HepG2 (cell line): ENCODE results near the gene ANKS1A. TPM values are rescaled to one million over a fixed set of nuclear protein-coding genes. Genes with fewer than 3 reads are reported as not detected.

Experiments used
- ATAC-seq: fragments of 200-7000 bp; cut with Tn5 transposase; 3 replicates; pipeline ENCODE4 v1.9.1; 2020; ENCODE audit warnings: mild to moderate bottlenecking, moderate library complexity
- BruUV-seq: library from RNA; stranded (reverse); fragments of 400-500 nt; replicated peaks from 2 replicates; lab custom pipeline; 2021; lab: Mats Ljungman, UMichigan
- CTCF ChIA-PET: fragments of 300-600 bp; formaldehyde crosslinking; extraction: SDS; loops from one replicate; lab custom pipeline; 2021; ENCODE audit warnings: low total read pairs, inconsistent platforms, low intra/inter-chr PET ratio; lab: Yijun Ruan, JAX
- POLR2A ChIA-PET: fragments of 350-600 bp; sonication (Branson Sonifier 250); formaldehyde crosslinking; loops from one replicate; lab custom pipeline; 2020; ENCODE audit warnings: antibody characterized with exemption, inconsistent platforms; lab: Yijun Ruan, JAX
- DNase-seq: peaks from one replicate; pipeline ENCODE4 v3.0.0-alpha.2; 2015; ENCODE audit warnings: low spot score
- FAIRE-seq: peaks from 3 replicates; lab custom pipeline; 2011; peaks lifted over from hg19 to GRCh38; lab: Jason Lieb, UNC
- H2AFZ ChIP-seq: one replicate; pipeline ENCODE4 v1.6.1; 2011; ENCODE audit warnings: low read length, inconsistent platforms
- H3K27ac ChIP-seq: fragments of 300-600 bp; 3 replicates; pipeline ENCODE4 v1.8.0; 2011; ENCODE audit warnings: mixed run types, mild to moderate bottlenecking, mixed read lengths, low read length, inconsistent platforms; ENCODE audit not compliant: insufficient read depth; ENCODE audit errors: extremely low read length
- H3K27me3 ChIP-seq, 2 experiments: fragments of 200-600 bp in 1 of 2; 2 replicates in 1 of 2; 3 replicates in 1 of 2; pipeline versions ENCODE4 v1.6.0 to v1.8.0; 2011; ENCODE audit warnings: low read length in 2 of 2, mild to moderate bottlenecking in 2 of 2, moderate library complexity in 2 of 2, inconsistent platforms in 1 of 2; ENCODE audit not compliant: insufficient read depth in 2 of 2, control insufficient read depth in 1 of 2
- H3K36me3 ChIP-seq, 2 experiments: fragments of 200-600 bp in 1 of 2; replicated peaks in 1 of 2; 2 replicates in 1 of 2; 3 replicates in 1 of 2; pipeline versions ENCODE4 v1.5.1 to v1.8.0; 2011; ENCODE audit warnings: low read length in 2 of 2, inconsistent platforms in 1 of 2; ENCODE audit not compliant: insufficient read depth in 2 of 2, control insufficient read depth in 1 of 2
- H3K4me1 ChIP-seq: 2 replicates; pipeline ENCODE4 v1.5.1; 2012; ENCODE audit warnings: low read length, inconsistent platforms; ENCODE audit not compliant: insufficient read depth
- H3K4me2 ChIP-seq: 2 replicates; pipeline ENCODE4 v1.6.0; 2011; ENCODE audit warnings: low read depth, low read length, inconsistent platforms
- H3K4me3 ChIP-seq, 3 experiments: fragments of 200-600 bp in 1 of 3; sonication (generic), shearing (Covaris generic) in 1 of 3; replicated peaks in 1 of 3; 2 replicates each; pipeline ENCODE4 v1.5.1; 2011 to 2016; ENCODE audit warnings: low read length in 3 of 3, inconsistent platforms in 2 of 3, low read depth in 2 of 3, mild to moderate bottlenecking in 2 of 3, control low read depth in 1 of 3, mixed read lengths in 1 of 3; ENCODE audit not compliant: insufficient read depth in 1 of 3
- H3K79me2 ChIP-seq: one replicate; pipeline ENCODE4 v1.6.1; 2011; ENCODE audit warnings: low read length, inconsistent platforms; ENCODE audit not compliant: insufficient read depth
- H3K9ac ChIP-seq: 2 replicates; pipeline ENCODE4 v1.6.0; 2011; ENCODE audit warnings: mild to moderate bottlenecking, low read depth, low read length, inconsistent platforms; ENCODE audit not compliant: insufficient read depth
- H3K9me3 ChIP-seq: 2 replicates; pipeline ENCODE4 v1.5.1; 2012; ENCODE audit warnings: mild to moderate bottlenecking, low read length
- H4K20me1 ChIP-seq: 2 replicates; pipeline ENCODE4 v1.6.0; 2011; ENCODE audit warnings: inconsistent platforms, mild to moderate bottlenecking, low read length, moderate library complexity; ENCODE audit not compliant: insufficient read depth
- DNMT1 ChIP-seq: sonication (generic); formaldehyde crosslinking; IDR thresholded peaks from 2 replicates; pipeline ENCODE4 v1.5.1; 2020; ENCODE audit warnings: mild to moderate bottlenecking, missing genetic modification reagents
- NFKBIZ ChIP-seq: IDR thresholded peaks from 2 replicates; pipeline ENCODE4 v1.6.1; 2018; ENCODE audit warnings: missing genetic modification reagents, missing compliant biosample characterization
- SALL1 ChIP-seq: sonication (generic); formaldehyde crosslinking; IDR thresholded peaks from 2 replicates; pipeline ENCODE4 v1.8.0; 2022; ENCODE audit warnings: mild to moderate bottlenecking, missing genetic modification reagents
- ZNF24 ChIP-seq: fragments of 450-650 bp; IDR thresholded peaks from 2 replicates; pipeline ENCODE4 v1.6.1; 2017; ENCODE audit warnings: antibody characterized with exemption, mild to moderate bottlenecking
- ZNF256 ChIP-seq: sonication (generic); formaldehyde crosslinking; conservative IDR thresholded peaks from 2 replicates; pipeline ENCODE4 v1.4.0; 2020; ENCODE audit warnings: missing genetic modification reagents
- ZNF558 ChIP-seq: sonication (generic); formaldehyde crosslinking; IDR thresholded peaks from 2 replicates; pipeline ENCODE4 v1.9.0; 2022; ENCODE audit warnings: mild to moderate bottlenecking, missing genetic modification reagents, borderline replicate concordance
- ZNF563 ChIP-seq: sonication (generic); formaldehyde crosslinking; IDR thresholded peaks from 2 replicates; pipeline ENCODE4 v1.8.0; 2022; ENCODE audit warnings: mild to moderate bottlenecking, moderate library complexity, missing genetic modification reagents
- ZNF605 ChIP-seq: sonication (generic); formaldehyde crosslinking; IDR thresholded peaks from 2 replicates; pipeline ENCODE4 v1.8.0; 2022; ENCODE audit warnings: mild to moderate bottlenecking, missing genetic modification reagents
- ZSCAN20 ChIP-seq: sonication (generic); formaldehyde crosslinking; IDR thresholded peaks from 2 replicates; pipeline ENCODE4 v1.4.0; 2020; ENCODE audit warnings: missing genetic modification reagents, mild to moderate bottlenecking, borderline replicate concordance
- ZSCAN9 ChIP-seq: IDR thresholded peaks from 2 replicates; pipeline ENCODE4 v1.6.1; 2016; ENCODE audit warnings: borderline replicate concordance
- WGBS: methylation state at CpG from one replicate; pipeline ENCODE4 v1.1.6; 2017; ENCODE audit warnings: low lambda C conversion rate; 5-methylcytosine and 5-hydroxymethylcytosine counted together
- in situ Hi-C: cut with HindIII; loops from 2 replicates; pipeline ENCODE4 v1.10.0; 2017; ENCODE audit warnings: low pct_unique_long_range_greater_than_20kb; ENCODE audit not compliant: extremely low pct_ligation_motif_present
- intact Hi-C: fragments of 100-400 bp; cut with micrococcal nuclease; formaldehyde crosslinking; loops from one replicate; pipeline ENCODE4 v1.10.0; 2022; ENCODE audit not compliant: unreplicated experiment
- polyA plus RNA-seq, 8 experiments: library from polyadenylated mRNA; depleted of rRNA in 3 of 8; stranded (reverse) in 7 of 8; unstranded in 1 of 8; fragments of >200 nt; fragmentation: Illumina TruSeq in 4 of 8; extraction: Trizol in 4 of 8; gene quantifications; 2 replicates each; pipeline versions ENCODE4 v1.2.1 to v1.2.3, GENCODE V29; 2011 to 2016; ENCODE audit warnings: low read depth in 4 of 8, missing spikeins in 1 of 8, mixed read lengths in 1 of 8; ENCODE audit not compliant: insufficient read depth in 1 of 8
- total RNA-seq, 5 experiments: library from RNA; depleted of rRNA; stranded (reverse); fragments of >200 nt; fragmentation: Illumina TruSeq; extraction: Trizol; gene quantifications; 2 replicates each; pipeline ENCODE4 v1.2.3, GENCODE V29; 2016; ENCODE audit warnings: low read depth in 1 of 5
- TF ChIP-seq, protein P1 (sequence below): sonication (generic); formaldehyde crosslinking; IDR thresholded peaks from 2 replicates; pipeline ENCODE4 v1.4.0; 2020; ENCODE audit warnings: mild to moderate bottlenecking, missing genetic modification reagents

The ANKS1A gene
- total and polyA plus RNA-seq, 2 of the 13 experiments (the other 11 are each of a cell fraction or from before 2014, with no cell fraction given), result 7.2 to 15.1 TPM

DNA sequence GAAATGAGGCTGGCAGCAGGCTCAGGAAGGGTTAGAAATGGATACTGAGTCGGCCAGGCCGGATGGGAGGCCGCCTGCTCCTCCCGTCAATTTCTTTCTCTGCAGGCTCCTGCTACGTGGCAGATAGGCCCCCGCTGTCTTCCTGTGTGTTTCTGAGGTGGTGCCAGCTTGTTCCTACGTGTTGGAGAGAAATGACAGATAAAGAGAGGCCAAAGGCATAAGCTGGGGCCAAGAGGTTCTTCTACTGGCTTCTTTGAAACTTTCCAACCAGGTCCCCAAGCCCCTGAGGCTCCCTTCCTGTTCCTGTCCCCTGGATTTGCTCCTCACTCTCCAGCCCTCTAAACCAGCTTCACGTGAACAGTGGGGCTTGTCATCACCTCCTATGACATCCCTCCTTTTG lies 175.2 kb downstream of the ANKS1A start:
- 94% methylated on average over 8 of the region's 8 CpGs for WGBS
- Histone ChIP-seq H3K9ac (no peak overlapping the region), H4K20me1 (no peaks in the 10 kb centered on the region), H3K27me3 (no peaks in the 10 kb centered on the region), H3K4me3 (no peak overlapping the region), H3K36me3 (peaks cover 9 to 17% of the 10 kb centered on the region in 2 experiments; a peak in 4 of 5 replicates), H3K27ac (no peak overlapping the region), H2AFZ (no peak overlapping the region), H3K4me1 (no peaks in the 10 kb centered on the region), H3K79me2 (no peaks in the 10 kb centered on the region), H3K9me3 (no peaks in the 10 kb centered on the region), H3K4me2 (no peak overlapping the region)
- POLR2A ChIA-PET, result no interaction called here
- in situ Hi-C loops, result no loop called here
- no peak for DNase-seq
- no TSS peak for BruUV-seq
- FAIRE-seq, result no peak
- CTCF ChIA-PET, result no interaction called here
- no peak for ATAC-seq
- intact Hi-C loops, result no loop called here
- no peak for TF ChIP-seq ZNF558 (CRISPR knock-in tag)
- no peak for TF ChIP-seq SALL1 (CRISPR knock-in tag)
- no peak for TF ChIP-seq DNMT1
- TF ChIP-seq ZNF24, result no peak
- TF ChIP-seq, protein P1, sequence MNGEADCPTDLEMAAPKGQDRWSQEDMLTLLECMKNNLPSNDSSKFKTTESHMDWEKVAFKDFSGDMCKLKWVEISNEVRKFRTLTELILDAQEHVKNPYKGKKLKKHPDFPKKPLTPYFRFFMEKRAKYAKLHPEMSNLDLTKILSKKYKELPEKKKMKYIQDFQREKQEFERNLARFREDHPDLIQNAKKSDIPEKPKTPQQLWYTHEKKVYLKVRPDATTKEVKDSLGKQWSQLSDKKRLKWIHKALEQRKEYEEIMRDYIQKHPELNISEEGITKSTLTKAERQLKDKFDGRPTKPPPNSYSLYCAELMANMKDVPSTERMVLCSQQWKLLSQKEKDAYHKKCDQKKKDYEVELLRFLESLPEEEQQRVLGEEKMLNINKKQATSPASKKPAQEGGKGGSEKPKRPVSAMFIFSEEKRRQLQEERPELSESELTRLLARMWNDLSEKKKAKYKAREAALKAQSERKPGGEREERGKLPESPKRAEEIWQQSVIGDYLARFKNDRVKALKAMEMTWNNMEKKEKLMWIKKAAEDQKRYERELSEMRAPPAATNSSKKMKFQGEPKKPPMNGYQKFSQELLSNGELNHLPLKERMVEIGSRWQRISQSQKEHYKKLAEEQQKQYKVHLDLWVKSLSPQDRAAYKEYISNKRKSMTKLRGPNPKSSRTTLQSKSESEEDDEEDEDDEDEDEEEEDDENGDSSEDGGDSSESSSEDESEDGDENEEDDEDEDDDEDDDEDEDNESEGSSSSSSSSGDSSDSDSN (CRISPR knock-in tag), result no peak
- no peak for TF ChIP-seq NFKBIZ (CRISPR knock-in tag)
- TF ChIP-seq ZSCAN9 (CRISPR knock-in tag), result no peak
- TF ChIP-seq ZNF605 (CRISPR knock-in tag), result no peak
- TF ChIP-seq ZNF563 (CRISPR knock-in tag), result no peak
- TF ChIP-seq ZNF256 (CRISPR knock-in tag), result no peak
- TF ChIP-seq ZSCAN20 (CRISPR knock-in tag), result no peak
